Hair follicular keratinocyte (primary cell): Measurements from ENCODE around the gene NT5C2. TPM values are rescaled to one million over a fixed set of nuclear protein-coding genes. Genes with fewer than 3 reads are reported as not detected.

Experiments used
- total RNA-seq: library from RNA; depleted of rRNA; stranded (reverse); fragments of >200 nt; gene quantifications from 2 replicates; pipeline ENCODE4 v1.2.3, GENCODE V29; 2015

Gene NT5C2
- total RNA-seq: 31.3 and 33.7 TPM in 2 replicates

GRCh38 chr10:103193107-103193819 is at the start of gene NT5C2:
Gene NT5C2 (minus strand): TSS chr10:103193272. CDS start chr10:103174958, 18,314 bp downstream.

Other genes with a start within 250 kb of the NT5C2 start
- gene RPEL1, start 52.6 kb upstream of the NT5C2 start, total RNA-seq: 0.04 TPM in 1 of 2 replicates, not detected in the other
- gene INA, start 83.9 kb upstream of the NT5C2 start, total RNA-seq: under 0.01 and 0.08 TPM in 2 replicates
- gene PCGF6, start 157.9 kb upstream of the NT5C2 start, total RNA-seq: 9.6 and 16.6 TPM in 2 replicates
- 3.4 and 7.9 TPM in 2 replicates for gene TAF5, start 174.7 kb upstream of the NT5C2 start, total RNA-seq
- 308 and 395 TPM in 2 replicates for gene ATP5MK, start 203.2 kb upstream of the NT5C2 start, total RNA-seq
- 32.2 and 34.5 TPM in 2 replicates for gene PDCD11, start 203.4 kb upstream of the NT5C2 start, total RNA-seq